LNCaP clone FGC (cell line): ENCODE data around the gene ENO1.

Source experiments
- DNase-seq: peaks from one replicate; pipeline ENCODE4 v3.0.0-alpha.2; 2011; ENCODE audit warnings: low read depth
- H3K4me3 ChIP-seq: 2 replicates; pipeline ENCODE4 v1.5.1; 2011; ENCODE audit warnings: mild to moderate bottlenecking, low read depth, low read length, control low read depth
- TF ChIP-seq, protein P1 (sequence below): IDR thresholded peaks from 2 replicates; pipeline ENCODE4 v1.5.1; 2012; ENCODE audit warnings: mild to moderate bottlenecking; ENCODE audit not compliant: control insufficient read depth, insufficient read depth; ENCODE audit errors: extremely low read depth

ENO1 gene

DNA sequence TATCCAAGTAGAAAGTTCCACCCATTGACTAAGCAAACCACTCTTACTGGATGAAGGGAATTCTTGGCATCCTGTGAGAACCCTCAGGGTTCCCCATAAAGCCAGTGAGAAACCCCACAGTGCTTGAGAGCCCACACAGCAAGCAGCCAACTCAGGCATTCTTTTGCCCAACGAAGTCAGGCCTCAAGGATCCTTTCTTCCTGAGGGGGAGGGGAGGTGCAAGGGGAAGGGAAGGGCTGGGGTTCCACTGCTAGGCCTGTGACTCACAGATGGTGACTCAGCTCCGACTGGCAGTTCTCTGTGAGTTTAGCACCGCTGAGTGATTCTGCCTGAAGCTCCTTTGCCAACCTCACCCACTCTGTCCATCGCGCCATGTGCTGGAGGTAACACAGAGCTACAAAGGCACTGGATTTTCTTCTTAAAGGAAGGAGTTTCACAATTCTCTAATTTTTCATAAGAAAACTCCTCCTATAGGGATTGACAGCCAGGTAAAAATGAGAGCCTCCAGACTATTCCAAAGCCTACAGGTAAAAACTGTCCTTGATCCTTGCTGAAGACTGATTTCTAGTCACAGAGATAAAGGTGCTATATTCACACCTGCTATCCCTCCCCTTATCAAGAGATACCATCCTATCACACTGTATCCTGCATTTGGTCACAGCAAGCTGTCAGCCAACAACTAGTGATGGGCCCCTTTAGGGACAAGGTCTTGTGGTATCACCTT is 4.8 kb downstream of the ENO1 start:
- no peak overlapping the region for H3K4me3 ChIP-seq
- DNase-seq = no peak
- TF ChIP-seq, protein P1, sequence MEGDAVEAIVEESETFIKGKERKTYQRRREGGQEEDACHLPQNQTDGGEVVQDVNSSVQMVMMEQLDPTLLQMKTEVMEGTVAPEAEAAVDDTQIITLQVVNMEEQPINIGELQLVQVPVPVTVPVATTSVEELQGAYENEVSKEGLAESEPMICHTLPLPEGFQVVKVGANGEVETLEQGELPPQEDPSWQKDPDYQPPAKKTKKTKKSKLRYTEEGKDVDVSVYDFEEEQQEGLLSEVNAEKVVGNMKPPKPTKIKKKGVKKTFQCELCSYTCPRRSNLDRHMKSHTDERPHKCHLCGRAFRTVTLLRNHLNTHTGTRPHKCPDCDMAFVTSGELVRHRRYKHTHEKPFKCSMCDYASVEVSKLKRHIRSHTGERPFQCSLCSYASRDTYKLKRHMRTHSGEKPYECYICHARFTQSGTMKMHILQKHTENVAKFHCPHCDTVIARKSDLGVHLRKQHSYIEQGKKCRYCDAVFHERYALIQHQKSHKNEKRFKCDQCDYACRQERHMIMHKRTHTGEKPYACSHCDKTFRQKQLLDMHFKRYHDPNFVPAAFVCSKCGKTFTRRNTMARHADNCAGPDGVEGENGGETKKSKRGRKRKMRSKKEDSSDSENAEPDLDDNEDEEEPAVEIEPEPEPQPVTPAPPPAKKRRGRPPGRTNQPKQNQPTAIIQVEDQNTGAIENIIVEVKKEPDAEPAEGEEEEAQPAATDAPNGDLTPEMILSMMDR = no peak

DNA sequence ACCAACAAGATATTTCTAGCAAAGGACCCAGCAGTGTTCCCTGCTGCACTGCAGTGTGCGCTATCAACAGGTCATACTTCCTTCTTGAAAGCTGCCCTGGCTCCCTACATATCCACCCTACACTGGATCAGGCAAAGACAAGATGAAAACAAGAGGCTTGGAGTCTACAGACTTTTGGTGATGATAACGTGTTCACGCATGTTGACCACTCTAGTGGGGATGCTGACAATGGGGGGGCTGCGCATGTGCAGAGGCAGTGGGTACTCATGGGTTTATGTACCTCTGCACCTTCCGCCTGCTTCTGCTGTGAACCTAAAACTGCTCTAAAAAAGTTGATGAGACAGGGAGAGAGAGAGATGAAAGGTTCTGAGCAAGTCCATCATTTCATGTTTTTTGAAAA is 5.5 kb downstream of the ENO1 start:
- TF ChIP-seq, protein P1 = no peak
- no peak overlapping the region for H3K4me3 ChIP-seq
- DNase-seq = no peak

DNA sequence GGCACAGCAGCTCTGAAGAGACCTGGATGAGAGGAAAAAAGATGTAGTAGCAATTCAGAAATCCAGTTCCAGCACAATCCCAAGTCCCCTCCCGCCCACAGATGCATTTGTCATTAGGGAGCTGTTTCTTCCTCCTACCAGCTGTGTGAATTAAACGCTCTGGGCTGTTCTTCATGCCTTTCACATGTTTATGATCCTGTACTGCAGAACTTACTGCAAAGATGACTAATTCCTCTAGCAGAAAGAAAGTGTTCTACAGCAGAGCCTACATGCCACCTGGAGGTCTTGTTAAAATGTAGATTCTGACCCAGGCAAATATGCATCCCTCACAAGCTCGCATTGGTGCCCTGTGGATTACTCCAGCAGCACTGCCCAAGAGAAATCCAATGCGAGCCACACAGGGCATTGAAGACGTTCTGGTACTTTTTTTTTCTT is 6.5 kb downstream of the ENO1 start:
- DNase-seq = no peak
- TF ChIP-seq, protein P1 = no peak
- H3K4me3 ChIP-seq = no peak overlapping the region

DNA sequence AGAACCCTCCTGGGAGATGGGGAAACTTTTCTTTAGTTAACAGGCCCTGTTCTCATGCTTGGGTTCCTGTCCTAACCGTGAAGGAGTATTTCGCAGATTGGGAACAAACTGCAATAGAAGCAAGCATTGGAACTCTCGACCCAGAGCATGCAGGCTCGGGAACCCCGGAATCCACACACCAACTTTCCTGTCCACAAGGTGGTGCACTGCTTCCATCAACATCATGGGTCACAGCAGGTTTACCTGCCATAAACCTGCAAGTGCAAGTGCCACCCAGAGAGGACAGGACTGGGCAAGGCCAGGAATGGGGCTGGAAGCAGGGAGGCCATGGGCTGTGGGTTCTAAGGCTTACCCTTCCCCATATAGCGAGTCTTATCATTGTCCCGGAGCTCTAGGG is 6.9 kb downstream of the ENO1 start:
- TF ChIP-seq, protein P1 = peak; percentile 45
- no peak overlapping the region for H3K4me3 ChIP-seq
- no peak for DNase-seq

DNA sequence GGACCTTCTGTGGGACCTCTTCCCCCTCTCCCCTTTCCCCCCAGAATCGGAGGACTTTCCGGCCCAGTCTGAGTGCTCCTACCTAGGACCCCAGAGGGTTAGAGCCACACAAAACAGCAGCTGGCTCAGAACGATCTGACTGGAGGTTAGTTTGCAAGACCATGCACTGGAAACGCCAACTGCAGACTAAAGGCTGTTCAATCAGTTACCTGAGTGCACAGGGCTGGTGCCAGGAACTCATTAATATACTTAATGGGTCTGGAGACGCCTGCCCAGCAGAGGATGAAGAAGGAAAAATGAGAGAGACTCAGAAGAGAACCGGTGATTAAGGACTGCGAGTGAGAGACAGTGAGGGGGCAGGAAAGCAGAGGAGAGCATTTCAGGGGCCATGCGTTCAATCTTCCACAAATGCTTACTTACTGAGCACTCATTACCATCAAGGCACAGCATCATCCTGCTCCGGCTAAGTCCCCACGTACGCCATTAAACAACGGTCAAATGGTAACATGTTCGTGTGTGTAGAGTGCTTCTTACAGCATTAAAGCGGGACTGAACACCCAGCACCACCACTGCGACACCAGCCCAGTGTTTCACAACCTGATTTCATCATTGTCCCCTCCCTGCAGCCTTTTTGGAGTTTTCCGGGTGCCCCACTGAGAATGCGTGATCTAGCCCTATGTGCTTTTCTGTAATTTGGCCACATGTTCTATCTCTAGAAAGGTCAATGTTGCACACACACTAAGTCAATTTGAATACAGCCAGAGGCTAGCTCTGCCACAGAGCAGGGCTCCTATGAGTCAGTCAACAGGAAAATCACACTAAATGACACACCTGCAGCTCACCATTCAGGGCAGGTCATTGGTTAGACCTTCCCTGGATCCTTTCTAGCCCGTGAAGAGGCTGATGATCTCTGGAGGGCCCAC is 7.6 kb downstream of the ENO1 start:
- DNase-seq = no peak
- TF ChIP-seq, protein P1 = no peak
- no peak overlapping the region for H3K4me3 ChIP-seq

DNA sequence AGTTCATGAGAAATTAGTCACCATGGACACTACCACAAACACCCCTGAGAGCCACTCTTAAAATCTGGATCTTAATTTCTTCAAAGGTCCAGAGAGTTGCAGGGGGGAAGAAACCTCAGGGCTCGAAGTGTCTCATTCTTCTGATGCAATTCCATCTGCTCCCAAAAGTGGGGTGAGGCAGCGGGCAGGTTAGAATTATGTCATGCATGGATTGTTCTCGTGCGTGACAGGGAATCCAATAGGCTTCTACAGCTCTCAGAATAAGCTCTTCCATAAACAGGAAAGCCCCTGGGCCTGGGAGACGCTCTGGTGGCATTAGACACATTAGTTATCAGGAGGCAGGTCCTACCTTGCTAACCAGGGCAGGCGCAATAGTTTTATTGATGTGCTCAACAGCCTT is 8.4 kb downstream of the ENO1 start:
- no peak for DNase-seq
- TF ChIP-seq, protein P1 = no peak
- H3K4me3 ChIP-seq = no peak overlapping the region
